Mesendoderm (in vitro differentiated cells): ENCODE measurements around the gene MAP2K4.

Experiments
- DNase-seq: peaks from one replicate; pipeline ENCODE4 v3.0.0; 2013
- H2AK5ac ChIP-seq: 2 replicates; pipeline ENCODE4 v1.6.1; 2013; ENCODE audit warnings: low read length, inconsistent platforms
- H2BK120ac ChIP-seq: 2 replicates; pipeline ENCODE4 v1.6.1; 2013; ENCODE audit warnings: low read depth, mild to moderate bottlenecking, low read length, moderate library complexity, mixed read lengths
- H2BK15ac ChIP-seq: replicated peaks from 2 replicates; pipeline ENCODE4 v1.6.1; 2013; ENCODE audit warnings: low read depth, mild to moderate bottlenecking, moderate library complexity
- H2BK5ac ChIP-seq: 2 replicates; pipeline ENCODE4 v1.6.1; 2013; ENCODE audit warnings: low read length, inconsistent platforms
- H3K18ac ChIP-seq: 2 replicates; pipeline ENCODE4 v1.6.1; 2013; ENCODE audit warnings: mild to moderate bottlenecking, low read length, mixed read lengths
- H3K23ac ChIP-seq: one replicate; pipeline ENCODE4 v1.6.1; 2013; ENCODE audit warnings: low read length
- H3K27ac ChIP-seq: 2 replicates; pipeline ENCODE4 v1.5.1; 2013; ENCODE audit warnings: low read depth, mild to moderate bottlenecking, inconsistent platforms, low read length, moderate library complexity
- H3K27me3 ChIP-seq: 2 replicates; pipeline ENCODE4 v1.6.1; 2013; ENCODE audit warnings: low read length, control low read depth, mild to moderate bottlenecking, inconsistent platforms; ENCODE audit not compliant: insufficient read depth, poor library complexity
- H3K36me3 ChIP-seq: 2 replicates; pipeline ENCODE4 v1.6.1; 2013; ENCODE audit warnings: low read length, inconsistent platforms; ENCODE audit not compliant: control insufficient read depth, insufficient read depth
- H3K4ac ChIP-seq: one replicate; pipeline ENCODE4 v1.6.1; 2013; ENCODE audit warnings: low read depth, mild to moderate bottlenecking, low read length, moderate library complexity
- H3K4me1 ChIP-seq: 2 replicates; pipeline ENCODE4 v1.6.1; 2013; ENCODE audit warnings: low read depth, low read length, inconsistent platforms; ENCODE audit not compliant: control insufficient read depth
- H3K4me2 ChIP-seq: 2 replicates; pipeline ENCODE4 v1.6.1; 2013; ENCODE audit warnings: low read length
- H3K4me3 ChIP-seq: 2 replicates; pipeline ENCODE4 v1.5.1; 2013; ENCODE audit warnings: mild to moderate bottlenecking, low read length
- H3K56ac ChIP-seq: one replicate; pipeline ENCODE4 v1.6.1; 2013; ENCODE audit warnings: low read length
- H3K79me1 ChIP-seq: 2 replicates; pipeline ENCODE4 v1.6.1; 2013; ENCODE audit warnings: low read length, inconsistent platforms
- H3K79me2 ChIP-seq: 2 replicates; pipeline ENCODE4 v1.6.1; 2013; ENCODE audit warnings: mild to moderate bottlenecking, low read length; ENCODE audit not compliant: control insufficient read depth, insufficient read depth
- H3K9ac ChIP-seq: 2 replicates; pipeline ENCODE4 v1.6.1; 2013; ENCODE audit warnings: low read length, inconsistent platforms
- H4K5ac ChIP-seq: one replicate; pipeline ENCODE4 v1.6.1; 2013; ENCODE audit warnings: low read length
- H4K8ac ChIP-seq: one replicate; pipeline ENCODE4 v1.6.1; 2013; ENCODE audit warnings: low read depth, mild to moderate bottlenecking, control low read depth, low read length, moderate library complexity
- WGBS: extraction: QIAGEN DNeasy Blood & Tissue Kit; methylation state at CpG from one replicate; pipeline ENCODE4 v1.1.7; 2013; ENCODE audit warnings: low lambda C conversion rate, missing lambda C conversion rate; ENCODE audit not compliant: insufficient coverage; ENCODE audit errors: extremely low coverage; 5-methylcytosine and 5-hydroxymethylcytosine counted together

The MAP2K4 gene

GRCh38 chr17:12077773-12078172, 57.1 kb downstream of the MAP2K4 start:
- no peak overlapping the region for H3K4me2 ChIP-seq
- H3K9ac ChIP-seq = no peak overlapping the region
- no peak overlapping the region for H3K4ac ChIP-seq
- H3K4me3 ChIP-seq = no peak overlapping the region
- H3K27me3 ChIP-seq = no peaks in the 10 kb centered on the region
- H2BK15ac ChIP-seq = no peak overlapping the region
- no peak overlapping the region for H4K5ac ChIP-seq
- no CpG with 5 or more reads among the region's 2 CpGs for WGBS
- H3K79me1 ChIP-seq = peaks cover 8% of the 10 kb centered on the region
- H3K36me3 ChIP-seq = no peaks in the 10 kb centered on the region
- H4K8ac ChIP-seq = no peak overlapping the region
- DNase-seq = no peak
- no peak overlapping the region for H3K23ac ChIP-seq
- no peak overlapping the region for H3K27ac ChIP-seq
- no peak overlapping the region for H2AK5ac ChIP-seq
- no peak overlapping the region for H2BK5ac ChIP-seq
- no peaks in the 10 kb centered on the region for H3K4me1 ChIP-seq
- H3K56ac ChIP-seq = no peak overlapping the region
- peaks cover 2% of the 10 kb centered on the region for H3K79me2 ChIP-seq
- no peak overlapping the region for H2BK120ac ChIP-seq
- H3K18ac ChIP-seq = no peak overlapping the region

GRCh38 chr17:12078791-12079190, 58.1 kb downstream of the MAP2K4 start:
- H2AK5ac ChIP-seq = no peak overlapping the region
- peaks cover 10% of the 10 kb centered on the region for H3K79me1 ChIP-seq
- no peaks in the 10 kb centered on the region for H3K27me3 ChIP-seq
- H3K18ac ChIP-seq = no peak overlapping the region
- no peak overlapping the region for H3K56ac ChIP-seq
- H2BK120ac ChIP-seq = no peak overlapping the region
- H4K8ac ChIP-seq = no peak overlapping the region
- H2BK5ac ChIP-seq = no peak overlapping the region
- no peak overlapping the region for H3K27ac ChIP-seq
- no peak overlapping the region for H3K4me2 ChIP-seq
- no peak overlapping the region for H3K4ac ChIP-seq
- H3K4me3 ChIP-seq = no peak overlapping the region
- peaks cover 2% of the 10 kb centered on the region for H3K79me2 ChIP-seq
- no peak overlapping the region for H4K5ac ChIP-seq
- no peak overlapping the region for H3K9ac ChIP-seq
- no peaks in the 10 kb centered on the region for H3K4me1 ChIP-seq
- no CpG with 5 or more reads among the region's 2 CpGs for WGBS
- peak; percentile 18 for DNase-seq
- H2BK15ac ChIP-seq = no peak overlapping the region
- no peak overlapping the region for H3K23ac ChIP-seq
- no peaks in the 10 kb centered on the region for H3K36me3 ChIP-seq

GRCh38 chr17:12081720-12082119, 61.0 kb downstream of the MAP2K4 start:
- no peak overlapping the region for H2BK120ac ChIP-seq
- WGBS = no CpG with 5 or more reads among the region's 8 CpGs

GRCh38 chr17:12085076-12085949, 64.6 kb downstream of the MAP2K4 start:
- H2BK5ac ChIP-seq = no peak overlapping the region
- no peak overlapping the region for H2BK120ac ChIP-seq
- H2BK15ac ChIP-seq = no peak overlapping the region
- no peak overlapping the region for H3K4me3 ChIP-seq
- H3K79me2 ChIP-seq = no peaks in the 10 kb centered on the region
- no peak overlapping the region for H4K5ac ChIP-seq
- H3K9ac ChIP-seq = no peak overlapping the region
- H3K4ac ChIP-seq = no peak overlapping the region
- no peaks in the 10 kb centered on the region for H3K27me3 ChIP-seq
- H3K18ac ChIP-seq = no peak overlapping the region
- H2AK5ac ChIP-seq = no peak overlapping the region
- no CpG with 5 or more reads among the region's 4 CpGs for WGBS
- H3K23ac ChIP-seq = no peak overlapping the region
- H3K4me2 ChIP-seq = no peak overlapping the region
- peaks cover 14% of the 10 kb centered on the region for H3K79me1 ChIP-seq
- no peak overlapping the region for H3K56ac ChIP-seq
- H4K8ac ChIP-seq = no peak overlapping the region
- DNase-seq = peak; percentile 59
- no peak overlapping the region for H3K27ac ChIP-seq
- H3K4me1 ChIP-seq = no peaks in the 10 kb centered on the region
- H3K36me3 ChIP-seq = no peaks in the 10 kb centered on the region

More at GRCh38 chr17:12081720-12082119, 61.0 kb downstream of the MAP2K4 start:
- Histone ChIP-seq H3K79me1 (peaks cover 13% of the 10 kb centered on the region), H2AK5ac (no peak overlapping the region), H3K9ac (no peak overlapping the region), H3K4me1 (no peaks in the 10 kb centered on the region), H3K27ac (no peak overlapping the region), H3K36me3 (no peaks in the 10 kb centered on the region), H3K79me2 (no peaks in the 10 kb centered on the region), H3K4me2 (no peak overlapping the region), H3K18ac (no peak overlapping the region), H3K4ac (no peak overlapping the region), H2BK15ac (no peak overlapping the region), H2BK5ac (no peak overlapping the region), H3K56ac (no peak overlapping the region), H4K8ac (no peak overlapping the region), H3K27me3 (no peaks in the 10 kb centered on the region), H4K5ac (no peak overlapping the region), H3K23ac (no peak overlapping the region), H3K4me3 (no peak overlapping the region)
- no peak for DNase-seq

- H2BK120ac ChIP-seq = no peak overlapping the region
- no peak for DNase-seq
- no CpG with 5 or more reads among the region's 1 CpG for WGBS
- H3K23ac ChIP-seq = no peak overlapping the region
- no peaks in the 10 kb centered on the region for H3K27me3 ChIP-seq
- no peaks in the 10 kb centered on the region for H3K4me1 ChIP-seq
- H3K36me3 ChIP-seq = no peaks in the 10 kb centered on the region
- H2BK5ac ChIP-seq = no peak overlapping the region
- no peak overlapping the region for H3K56ac ChIP-seq
- peaks cover 18% of the 10 kb centered on the region for H3K79me1 ChIP-seq
- H3K9ac ChIP-seq = no peak overlapping the region
- no peak overlapping the region for H3K4ac ChIP-seq
- no peaks in the 10 kb centered on the region for H3K79me2 ChIP-seq
- no peak overlapping the region for H3K27ac ChIP-seq
- H3K4me2 ChIP-seq = no peak overlapping the region
- H2AK5ac ChIP-seq = no peak overlapping the region
- H4K5ac ChIP-seq = no peak overlapping the region
- no peak overlapping the region for H3K4me3 ChIP-seq
- no peak overlapping the region for H3K18ac ChIP-seq
- H2BK15ac ChIP-seq = no peak overlapping the region
- no peak overlapping the region for H4K8ac ChIP-seq
Observed at GRCh38 chr17:12088035-12088434, 67.4 kb downstream of the MAP2K4 start.
